Neural cell (in vitro differentiated cells): ENCODE measurements around the gene MAD1L1. TPM values are rescaled to one million over a fixed set of nuclear protein-coding genes. Genes with fewer than 3 reads are reported as not detected.

Experiments used
- H2AFZ ChIP-seq: fragments of 200-600, 300-800 bp; sonication (generic), shearing (Covaris generic); 2 replicates; pipeline ENCODE4 v1.6.0; 2014; ENCODE audit warnings: low read depth, mild to moderate bottlenecking, antibody characterized with exemption, low read length, moderate library complexity
- H3F3A ChIP-seq: fragments of 200-600 bp; shearing (Covaris generic); 2 replicates; pipeline ENCODE4 v1.6.1; 2016; ENCODE audit warnings: mild to moderate bottlenecking, moderate library complexity, mixed read lengths, antibody characterized with exemption, low read length; ENCODE audit not compliant: insufficient read depth, poor library complexity, severe bottlenecking
- H3K27ac ChIP-seq: fragments of 200-600, 300-800 bp; sonication (generic), shearing (Covaris generic); 2 replicates; pipeline ENCODE4 v1.5.1; 2014; ENCODE audit warnings: mild to moderate bottlenecking, low read length, moderate library complexity
- H3K27me3 ChIP-seq: fragments of 300-800, 200-600 bp; sonication (generic), shearing (Covaris generic); 2 replicates; pipeline ENCODE4 v1.6.0; 2014; ENCODE audit warnings: mild to moderate bottlenecking, low read depth, low read length, moderate library complexity; ENCODE audit not compliant: insufficient read depth
- H3K36me3 ChIP-seq: fragments of 300-800, 200-600 bp; sonication (generic), shearing (Covaris generic); 2 replicates; pipeline ENCODE4 v1.5.1; 2014; ENCODE audit warnings: mild to moderate bottlenecking, antibody characterized with exemption, low read length, moderate library complexity; ENCODE audit not compliant: insufficient read depth
- H3K4me2 ChIP-seq: fragments of 300-800, 200-600 bp; sonication (generic), shearing (Covaris generic); 2 replicates; pipeline ENCODE4 v1.6.0; 2014; ENCODE audit warnings: mild to moderate bottlenecking, low read length
- H3K4me3 ChIP-seq: fragments of 300-800, 200-600 bp; sonication (generic), shearing (Covaris generic); 2 replicates; pipeline ENCODE4 v1.5.1; 2014; ENCODE audit warnings: mild to moderate bottlenecking, low read length, moderate library complexity
- H3K79me2 ChIP-seq: fragments of 200-600 bp; shearing (Covaris generic); replicated peaks from 2 replicates; pipeline ENCODE4 v1.6.0; 2014; ENCODE audit warnings: mild to moderate bottlenecking, low read length, moderate library complexity; ENCODE audit not compliant: insufficient read depth
- H3K9ac ChIP-seq: fragments of 300-800, 200-600 bp; sonication (generic), shearing (Covaris generic); 2 replicates; pipeline ENCODE4 v1.6.1; 2016; ENCODE audit warnings: mild to moderate bottlenecking, low read length, mixed read lengths
- H3K9me2 ChIP-seq: fragments of 200-600 bp; shearing (Covaris generic); 2 replicates; pipeline ENCODE4 v1.6.1; 2016; ENCODE audit warnings: mild to moderate bottlenecking, low read length, mixed read lengths; ENCODE audit not compliant: insufficient read depth
- H3K9me3 ChIP-seq: fragments of 200-600, 300-800 bp; sonication (generic), shearing (Covaris generic); 2 replicates; pipeline ENCODE4 v1.6.1; 2016; ENCODE audit warnings: mild to moderate bottlenecking, mixed run types, low read length, moderate library complexity, mixed read lengths
- H4K20me1 ChIP-seq: fragments of 200-600 bp; shearing (Covaris generic); 2 replicates; pipeline ENCODE4 v1.6.1; 2016; ENCODE audit warnings: mild to moderate bottlenecking, mixed run types; ENCODE audit not compliant: insufficient read depth
- CTCF ChIP-seq: fragments of 450-650 bp; IDR thresholded peaks from 2 replicates; pipeline ENCODE4 v1.5.1; 2014; ENCODE audit warnings: antibody characterized with exemption, mild to moderate bottlenecking, moderate library complexity; ENCODE audit not compliant: poor library complexity, severe bottlenecking
- EP300 ChIP-seq: fragments of 450-650 bp; conservative IDR thresholded peaks from 2 replicates; pipeline ENCODE4 v1.6.1; 2014; ENCODE audit warnings: antibody characterized with exemption, mild to moderate bottlenecking, moderate library complexity; ENCODE audit not compliant: poor library complexity, severe bottlenecking
- EZH2 ChIP-seq: fragments of 200-600, 300-800 bp; shearing (Covaris generic), sonication (generic); IDR thresholded peaks from 2 replicates; pipeline ENCODE4 v1.6.1; 2014; ENCODE audit warnings: antibody characterized with exemption, low read length, borderline replicate concordance, mild to moderate bottlenecking; ENCODE audit not compliant: insufficient read depth, poor library complexity, severe bottlenecking
- MXI1 ChIP-seq: fragments of 450-650 bp; conservative IDR thresholded peaks from 2 replicates; pipeline ENCODE4 v1.6.1; 2014; ENCODE audit warnings: antibody characterized with exemption, mild to moderate bottlenecking; ENCODE audit not compliant: poor library complexity, severe bottlenecking
- POLR2AphosphoS5 ChIP-seq: IDR thresholded peaks from 2 replicates; pipeline ENCODE4 v1.6.1; 2012
- RAD21 ChIP-seq: fragments of 450-650 bp; conservative IDR thresholded peaks from 2 replicates; pipeline ENCODE4 v1.6.1; 2014; ENCODE audit warnings: antibody characterized with exemption, mild to moderate bottlenecking, moderate library complexity
- REST ChIP-seq: IDR thresholded peaks from 2 replicates; pipeline ENCODE4 v1.6.1; 2012; ENCODE audit warnings: borderline replicate concordance
- SMC3 ChIP-seq: fragments of 450-650 bp; conservative IDR thresholded peaks from 2 replicates; pipeline ENCODE4 v1.6.1; 2014; ENCODE audit warnings: antibody characterized with exemption, mild to moderate bottlenecking, moderate library complexity; ENCODE audit not compliant: poor library complexity
- TAF1 ChIP-seq: IDR thresholded peaks from 2 replicates; pipeline ENCODE4 v1.6.1; 2012; ENCODE audit warnings: low read depth
- polyA plus RNA-seq: library from polyadenylated mRNA; depleted of rRNA; stranded (reverse); fragments of >200 nt; gene quantifications from 2 replicates; pipeline ENCODE4 v1.2.3, GENCODE V29; 2014

Gene MAD1L1
- polyA plus RNA-seq, 1 donor from 2014 or later = 31.4 TPM

- no peak for TF ChIP-seq POLR2AphosphoS5
These were observed 315.3 kb downstream of the MAD1L1 start (continued) for GRCh38 chr7:1917221-1918062.

GRCh38 chr7:1916601-1916970, 316.2 kb downstream of the MAD1L1 start:
- no peaks in the 10 kb centered on the region for H3K9me2 ChIP-seq
- no peak overlapping the region for H2AFZ ChIP-seq
- H3K27me3 ChIP-seq = no peaks in the 10 kb centered on the region
- H3K36me3 ChIP-seq = no peaks in the 10 kb centered on the region
- no peaks in the 10 kb centered on the region for H3F3A ChIP-seq
- no peak overlapping the region for H3K4me3 ChIP-seq
- H3K4me2 ChIP-seq = no peak overlapping the region
- no peaks in the 10 kb centered on the region for H4K20me1 ChIP-seq
- no peak overlapping the region for H3K27ac ChIP-seq
- TF ChIP-seq SMC3 = no peak
- TF ChIP-seq RAD21 = no peak
- TF ChIP-seq MXI1 = no peak
- TF ChIP-seq CTCF = no peak
- TF ChIP-seq EZH2 = no peak
- no peak for TF ChIP-seq REST
- TF ChIP-seq EP300 = no peak
- TF ChIP-seq TAF1 = no peak
- no peak for TF ChIP-seq POLR2AphosphoS5
- no peaks in the 10 kb centered on the region for H3K79me2 ChIP-seq
- H3K9ac ChIP-seq = no peak overlapping the region
- H3K9me3 ChIP-seq = no peaks in the 10 kb centered on the region

GRCh38 chr7:1915956-1916600, 316.7 kb downstream of the MAD1L1 start:
- TF ChIP-seq REST (no peak), EP300 (no peak), POLR2AphosphoS5 (no peak), RAD21 (no peak), SMC3 (no peak), CTCF (no peak), TAF1 (no peak), MXI1 (no peak), EZH2 (no peak)
- no peaks in the 10 kb centered on the region for H3K27me3 ChIP-seq

More at GRCh38 chr7:1915956-1916600, 316.7 kb downstream of the MAD1L1 start:
- Histone ChIP-seq H3F3A (no peaks in the 10 kb centered on the region), H3K79me2 (no peaks in the 10 kb centered on the region), H3K9me3 (no peaks in the 10 kb centered on the region), H4K20me1 (no peaks in the 10 kb centered on the region), H3K36me3 (no peaks in the 10 kb centered on the region), H3K4me2 (no peak overlapping the region), H3K9me2 (no peaks in the 10 kb centered on the region), H3K4me3 (no peak overlapping the region), H3K9ac (no peak overlapping the region), H2AFZ (no peak overlapping the region), H3K27ac (no peak overlapping the region)
